C4-2B (cell line): ENCODE measurements around the gene QPRT.

Experiments
- ZFX ChIP-seq: fragments of 450-650 bp; IDR thresholded peaks from 2 replicates; pipeline ENCODE4 v1.6.1; 2017
- TF ChIP-seq, protein P1 (sequence below): fragments of 450-650 bp; conservative IDR thresholded peaks from 2 replicates; pipeline ENCODE4 v1.5.1; 2017; ENCODE audit warnings: mild to moderate bottlenecking

DNA sequence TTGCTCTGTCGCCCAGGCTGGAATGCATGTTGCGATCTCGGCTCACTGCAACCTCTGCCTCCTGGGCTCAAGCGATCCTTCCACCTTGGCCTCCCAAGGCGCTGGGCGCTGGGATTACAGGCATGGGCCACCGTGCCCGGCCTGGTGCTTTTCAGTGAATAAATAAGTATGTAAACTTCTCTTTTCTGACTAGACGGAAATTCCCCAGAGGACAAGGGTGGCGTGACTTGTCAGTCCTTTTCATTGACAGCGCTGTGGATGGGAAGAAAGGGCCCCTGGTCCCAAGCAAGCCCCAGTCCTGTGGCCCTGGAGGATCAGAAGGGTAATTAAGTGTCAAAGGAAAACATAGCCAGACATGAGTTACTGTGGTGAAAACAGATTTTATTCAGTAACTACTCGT lies 25.5 kb upstream of the QPRT start:
- TF ChIP-seq, protein P1, sequence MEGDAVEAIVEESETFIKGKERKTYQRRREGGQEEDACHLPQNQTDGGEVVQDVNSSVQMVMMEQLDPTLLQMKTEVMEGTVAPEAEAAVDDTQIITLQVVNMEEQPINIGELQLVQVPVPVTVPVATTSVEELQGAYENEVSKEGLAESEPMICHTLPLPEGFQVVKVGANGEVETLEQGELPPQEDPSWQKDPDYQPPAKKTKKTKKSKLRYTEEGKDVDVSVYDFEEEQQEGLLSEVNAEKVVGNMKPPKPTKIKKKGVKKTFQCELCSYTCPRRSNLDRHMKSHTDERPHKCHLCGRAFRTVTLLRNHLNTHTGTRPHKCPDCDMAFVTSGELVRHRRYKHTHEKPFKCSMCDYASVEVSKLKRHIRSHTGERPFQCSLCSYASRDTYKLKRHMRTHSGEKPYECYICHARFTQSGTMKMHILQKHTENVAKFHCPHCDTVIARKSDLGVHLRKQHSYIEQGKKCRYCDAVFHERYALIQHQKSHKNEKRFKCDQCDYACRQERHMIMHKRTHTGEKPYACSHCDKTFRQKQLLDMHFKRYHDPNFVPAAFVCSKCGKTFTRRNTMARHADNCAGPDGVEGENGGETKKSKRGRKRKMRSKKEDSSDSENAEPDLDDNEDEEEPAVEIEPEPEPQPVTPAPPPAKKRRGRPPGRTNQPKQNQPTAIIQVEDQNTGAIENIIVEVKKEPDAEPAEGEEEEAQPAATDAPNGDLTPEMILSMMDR: no peak
- TF ChIP-seq ZFX: no peak
